Muscle of leg (tissue), 11 donors: ENCODE data around the gene KCNQ1. TPM values are rescaled to one million over a fixed set of nuclear protein-coding genes. Genes with fewer than 3 reads are reported as not detected.

Experiments
- DNase-seq: peaks from one replicate; pipeline ENCODE4 v3.0.0; 2013
- H3K27ac ChIP-seq: one replicate; pipeline ENCODE4 v1.5.1; 2013; ENCODE audit warnings: mild to moderate bottlenecking, low read length, control low read depth
- H3K27me3 ChIP-seq: one replicate; pipeline ENCODE4 v1.6.1; 2013; ENCODE audit warnings: low read length; ENCODE audit not compliant: control insufficient read depth, insufficient read depth
- H3K36me3 ChIP-seq: one replicate; pipeline ENCODE4 v1.6.1; 2013; ENCODE audit warnings: low read length; ENCODE audit not compliant: control insufficient read depth, insufficient read depth
- H3K4me1 ChIP-seq: one replicate; pipeline ENCODE4 v1.6.1; 2013; ENCODE audit warnings: low read length; ENCODE audit not compliant: control insufficient read depth, insufficient read depth
- H3K4me3 ChIP-seq: one replicate; pipeline ENCODE4 v1.5.1; 2013; ENCODE audit warnings: low read length, control low read depth
- H3K9me3 ChIP-seq: replicated peaks from 2 replicates; pipeline ENCODE4 v1.6.1; 2013; ENCODE audit warnings: low read depth, low read length; ENCODE audit not compliant: control insufficient read depth
- WGBS: methylation state at CpG from one replicate; pipeline ENCODE4 v1.1.5; 2013; ENCODE audit warnings: missing lambda C conversion rate; ENCODE audit not compliant: insufficient coverage; 5-methylcytosine and 5-hydroxymethylcytosine counted together
- polyA plus RNA-seq, 8 donors: library from polyadenylated mRNA; unstranded; fragments of 120-200 nt; gene quantifications; one replicate each; pipeline versions ENCODE4 v1.2.1 to v1.2.3, GENCODE V29; 2013; ENCODE audit warnings: inconsistent platforms in 1 of 8, low replicate concordance in 1 of 8; ENCODE audit not compliant: insufficient read length in 8 of 8, insufficient read depth in 1 of 8
- total RNA-seq: library from RNA; stranded (reverse); fragments of 120-200 nt; gene quantifications from one replicate; pipeline ENCODE4 v1.2.4, GENCODE V29; 2013

Gene KCNQ1
- total and polyA plus RNA-seq, 9 donors: 0.84 to 4.1 (median 2.6) TPM

DNA sequence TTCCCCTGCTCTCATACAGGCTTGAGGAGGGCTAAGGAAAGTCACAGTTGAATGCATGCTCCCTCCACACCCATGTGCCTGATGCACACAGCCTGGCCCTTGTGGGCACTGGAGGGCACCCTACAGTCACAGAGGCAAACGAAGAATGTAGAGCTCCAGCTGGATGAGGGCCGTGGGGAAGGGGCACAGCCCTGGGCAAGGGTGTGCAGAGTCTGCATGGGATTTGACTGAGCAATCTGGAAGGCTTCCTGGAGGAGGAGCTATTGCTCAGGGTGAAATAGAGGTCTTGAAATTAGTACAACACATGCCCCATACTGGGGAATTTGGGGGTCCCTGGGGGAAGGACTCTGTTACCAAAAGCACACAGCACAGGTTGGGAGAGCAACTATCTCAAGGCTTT lies 64.0 kb downstream of the KCNQ1 start:
- no peak overlapping the region for H3K4me3 ChIP-seq
- no peaks in the 10 kb centered on the region for H3K9me3 ChIP-seq
- H3K36me3 ChIP-seq: no peaks in the 10 kb centered on the region
- H3K27me3 ChIP-seq: peaks cover 6% of the 10 kb centered on the region
- 71% methylated on average over 2 of the region's 2 CpGs for WGBS
- H3K27ac ChIP-seq: no peak overlapping the region
- H3K4me1 ChIP-seq: peaks cover 30% of the 10 kb centered on the region
- no peak for DNase-seq

- 65% methylated on average over 6 of the region's 16 CpGs for WGBS
- Histone ChIP-seq H3K27me3 (peaks cover 3% of the 10 kb centered on the region), H3K4me3 (no peak overlapping the region), H3K4me1 (peaks cover 30% of the 10 kb centered on the region), H3K27ac (no peak overlapping the region), H3K36me3 (no peaks in the 10 kb centered on the region), H3K9me3 (no peaks in the 10 kb centered on the region)
- DNase-seq: no peak
These were observed 64.7 kb downstream of the KCNQ1 start for GRCh38 chr11:2509481-2510001.

GRCh38 chr11:2510626-2511402 lies 66.0 kb downstream of the KCNQ1 start:
- WGBS: 65% methylated on average over 10 of the region's 16 CpGs
- no peak overlapping the region for H3K27ac ChIP-seq
- H3K9me3 ChIP-seq: no peaks in the 10 kb centered on the region
- H3K27me3 ChIP-seq: peaks cover 3% of the 10 kb centered on the region
- H3K4me1 ChIP-seq: peaks cover 30% of the 10 kb centered on the region
- no peaks in the 10 kb centered on the region for H3K36me3 ChIP-seq
- DNase-seq: peak; percentile 46
- no peak overlapping the region for H3K4me3 ChIP-seq

GRCh38 chr11:2511421-2512369 lies 66.9 kb downstream of the KCNQ1 start:
- H3K4me3 ChIP-seq: no peak overlapping the region
- no peaks in the 10 kb centered on the region for H3K36me3 ChIP-seq
- DNase-seq: no peak
- WGBS: 77% methylated on average over 19 of the region's 27 CpGs
- H3K9me3 ChIP-seq: no peaks in the 10 kb centered on the region
- H3K27me3 ChIP-seq: peaks cover 3% of the 10 kb centered on the region
- H3K27ac ChIP-seq: no peak overlapping the region
- H3K4me1 ChIP-seq: peaks cover 30% of the 10 kb centered on the region

GRCh38 chr11:2512431-2513407 lies 67.9 kb downstream of the KCNQ1 start:
- H3K9me3 ChIP-seq: no peaks in the 10 kb centered on the region
- WGBS: 79% methylated on average over 20 of the region's 21 CpGs
- no peaks in the 10 kb centered on the region for H3K36me3 ChIP-seq
- H3K27me3 ChIP-seq: peaks cover 3% of the 10 kb centered on the region
- DNase-seq: no peak
- H3K27ac ChIP-seq: no peak overlapping the region
- peaks cover 30% of the 10 kb centered on the region for H3K4me1 ChIP-seq
- H3K4me3 ChIP-seq: no peak overlapping the region

- Histone ChIP-seq H3K27ac (no peak overlapping the region), H3K4me1 (peaks cover 30% of the 10 kb centered on the region), H3K36me3 (no peaks in the 10 kb centered on the region), H3K4me3 (no peak overlapping the region), H3K9me3 (no peaks in the 10 kb centered on the region), H3K27me3 (no peaks in the 10 kb centered on the region)
- 94% methylated on average over 5 of the region's 6 CpGs for WGBS
- DNase-seq: no peak
These were observed 68.6 kb downstream of the KCNQ1 start for GRCh38 chr11:2513441-2513840.

- H3K4me1 ChIP-seq: peaks cover 16% of the 10 kb centered on the region
- 81% methylated on average over 18 of the region's 25 CpGs for WGBS
- no peaks in the 10 kb centered on the region for H3K27me3 ChIP-seq
- no peak overlapping the region for H3K4me3 ChIP-seq
- DNase-seq: no peak
- no peaks in the 10 kb centered on the region for H3K9me3 ChIP-seq
- no peak overlapping the region for H3K27ac ChIP-seq
- no peaks in the 10 kb centered on the region for H3K36me3 ChIP-seq
These were observed 70.8 kb downstream of the KCNQ1 start for GRCh38 chr11:2515401-2516275.

- H3K27ac ChIP-seq: no peak overlapping the region
- WGBS: 82% methylated on average over 20 of the region's 20 CpGs
- no peaks in the 10 kb centered on the region for H3K9me3 ChIP-seq
- H3K4me1 ChIP-seq: peaks cover 8% of the 10 kb centered on the region
- no peaks in the 10 kb centered on the region for H3K27me3 ChIP-seq
- DNase-seq: no peak
- no peak overlapping the region for H3K4me3 ChIP-seq
- no peaks in the 10 kb centered on the region for H3K36me3 ChIP-seq
These were observed 71.6 kb downstream of the KCNQ1 start for GRCh38 chr11:2516276-2517015.
